SU-DHL-6 (cell line): Measurements from ENCODE around the gene TIMM44.

Source experiments
- H2AFZ ChIP-seq: fragments of 200-600 bp; sonication (generic); 2 replicates; pipeline ENCODE4 v1.6.1; 2014; ENCODE audit warnings: low read depth, mild to moderate bottlenecking, moderate library complexity, mixed read lengths, antibody characterized with exemption, low read length; ENCODE audit not compliant: severe bottlenecking
- H3F3A ChIP-seq: fragments of 200-600 bp; shearing (Covaris generic); 2 replicates; pipeline ENCODE4 v1.6.0; 2016; ENCODE audit warnings: antibody characterized with exemption, mild to moderate bottlenecking; ENCODE audit not compliant: insufficient read depth
- H3K27ac ChIP-seq: fragments of 200-600 bp; sonication (generic); 2 replicates; pipeline ENCODE4 v1.5.1; 2016; ENCODE audit warnings: low read depth, mild to moderate bottlenecking, low read length, moderate library complexity, mixed read lengths
- H3K27me3 ChIP-seq: fragments of 200-600 bp; sonication (generic), shearing (Covaris generic); 2 replicates; pipeline ENCODE4 v1.6.0; 2014; ENCODE audit warnings: mild to moderate bottlenecking, low read length
- H3K36me3 ChIP-seq: fragments of 200-600 bp; sonication (generic); 2 replicates; pipeline ENCODE4 v1.6.1; 2014; ENCODE audit warnings: mild to moderate bottlenecking, low read length, mixed read lengths
- H3K4me2 ChIP-seq: fragments of 300-600, 200-600 bp; shearing (Covaris generic), sonication (generic); 2 replicates; pipeline ENCODE4 v1.6.0; 2014; ENCODE audit warnings: low read length, low read depth, mild to moderate bottlenecking; ENCODE audit not compliant: poor library complexity, severe bottlenecking
- H3K4me3 ChIP-seq: fragments of 200-600 bp; sonication (generic); 2 replicates; pipeline ENCODE4 v1.5.1; 2014; ENCODE audit warnings: antibody characterized with exemption, low read length, mild to moderate bottlenecking, mixed read lengths; ENCODE audit not compliant: insufficient read depth, poor library complexity, severe bottlenecking
- H3K79me2 ChIP-seq: fragments of 200-600 bp; sonication (generic); 2 replicates; pipeline ENCODE4 v1.6.1; 2014; ENCODE audit warnings: mild to moderate bottlenecking, low read length, moderate library complexity; ENCODE audit not compliant: insufficient read depth
- H3K9ac ChIP-seq: fragments of 200-600 bp; sonication (generic); 2 replicates; pipeline ENCODE4 v1.7.0; 2014; ENCODE audit warnings: mild to moderate bottlenecking, low read length
- H3K9me2 ChIP-seq: fragments of 200-600 bp; sonication (generic); replicated peaks from 2 replicates; pipeline ENCODE4 v1.6.1; 2014; ENCODE audit warnings: low read length; ENCODE audit not compliant: insufficient read depth
- H3K9me3 ChIP-seq: fragments of 200-600 bp; sonication (generic); 2 replicates; pipeline ENCODE4 v1.6.1; 2014; ENCODE audit warnings: low read length, mixed read lengths; ENCODE audit not compliant: insufficient read depth
- H4K20me1 ChIP-seq: fragments of 200-600 bp; sonication (generic); 2 replicates; pipeline ENCODE4 v1.6.1; 2014; ENCODE audit warnings: low read depth, mild to moderate bottlenecking, antibody characterized with exemption, low read length, moderate library complexity, mixed read lengths
- EZH2phosphoT487 ChIP-seq: fragments of 200-600 bp; sonication (generic), shearing (Covaris generic); conservative IDR thresholded peaks from 2 replicates; pipeline ENCODE4 v1.6.1; 2018; ENCODE audit warnings: mild to moderate bottlenecking, antibody characterized with exemption, low read length, moderate library complexity, mixed read lengths
- TF ChIP-seq, protein P1 (sequence below): fragments of 200-600 bp; sonication (generic); IDR thresholded peaks from one replicate; pipeline ENCODE4 v1.5.1; 2017; ENCODE audit warnings: antibody characterized with exemption, mild to moderate bottlenecking, low read length, moderate library complexity; ENCODE audit not compliant: insufficient read depth, poor library complexity, severe bottlenecking

TIMM44 gene

DNA sequence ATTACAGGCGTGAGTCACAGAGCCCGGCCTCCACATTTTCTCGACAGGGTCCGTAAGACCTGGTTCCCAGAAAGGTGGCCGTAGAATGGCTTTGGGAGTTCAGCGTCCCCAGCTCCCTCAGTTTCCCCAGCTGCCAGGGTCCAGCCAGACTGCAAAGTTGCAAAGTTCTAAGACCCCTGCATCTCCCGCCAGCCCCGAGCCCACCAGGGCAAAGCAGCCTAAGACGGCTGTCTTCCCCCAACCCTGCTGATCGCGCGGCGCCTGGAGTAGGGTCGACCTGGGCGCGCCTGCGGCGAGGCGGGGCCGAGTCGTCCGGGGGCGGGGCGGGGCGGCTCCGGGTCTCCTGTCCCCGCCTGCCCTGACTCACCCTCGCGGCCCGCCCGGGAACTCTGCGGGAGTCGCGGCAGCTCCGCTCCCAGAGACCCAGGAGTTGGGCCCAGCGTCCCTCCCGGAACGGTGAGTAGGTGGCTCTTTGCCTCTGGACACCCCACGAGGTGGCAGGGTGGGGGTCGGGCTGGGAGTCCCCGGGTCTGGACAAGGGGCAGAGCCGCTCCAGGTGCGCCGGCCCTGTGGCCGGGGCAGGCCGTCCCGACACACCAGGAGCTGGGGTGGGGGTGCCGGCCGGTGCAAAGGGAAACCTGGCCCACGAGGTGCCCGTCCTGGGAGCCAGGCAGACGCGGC is 55.2 kb downstream of the TIMM44 start, which contains the start of gene LRRC8E:
LRRC8E (plus strand) TSS at position 366 of the 681 bp plus-strand sequence. CDS start 7,094 bp downstream, outside the sequence.
- H3K79me2 ChIP-seq, result no peaks in the 10 kb centered on the region
- no peaks in the 10 kb centered on the region for H3K27me3 ChIP-seq
- TF ChIP-seq, protein P1, sequence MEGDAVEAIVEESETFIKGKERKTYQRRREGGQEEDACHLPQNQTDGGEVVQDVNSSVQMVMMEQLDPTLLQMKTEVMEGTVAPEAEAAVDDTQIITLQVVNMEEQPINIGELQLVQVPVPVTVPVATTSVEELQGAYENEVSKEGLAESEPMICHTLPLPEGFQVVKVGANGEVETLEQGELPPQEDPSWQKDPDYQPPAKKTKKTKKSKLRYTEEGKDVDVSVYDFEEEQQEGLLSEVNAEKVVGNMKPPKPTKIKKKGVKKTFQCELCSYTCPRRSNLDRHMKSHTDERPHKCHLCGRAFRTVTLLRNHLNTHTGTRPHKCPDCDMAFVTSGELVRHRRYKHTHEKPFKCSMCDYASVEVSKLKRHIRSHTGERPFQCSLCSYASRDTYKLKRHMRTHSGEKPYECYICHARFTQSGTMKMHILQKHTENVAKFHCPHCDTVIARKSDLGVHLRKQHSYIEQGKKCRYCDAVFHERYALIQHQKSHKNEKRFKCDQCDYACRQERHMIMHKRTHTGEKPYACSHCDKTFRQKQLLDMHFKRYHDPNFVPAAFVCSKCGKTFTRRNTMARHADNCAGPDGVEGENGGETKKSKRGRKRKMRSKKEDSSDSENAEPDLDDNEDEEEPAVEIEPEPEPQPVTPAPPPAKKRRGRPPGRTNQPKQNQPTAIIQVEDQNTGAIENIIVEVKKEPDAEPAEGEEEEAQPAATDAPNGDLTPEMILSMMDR, result no peak
- no peak for TF ChIP-seq EZH2phosphoT487
- no peaks in the 10 kb centered on the region for H3F3A ChIP-seq
- H3K27ac ChIP-seq, result no peak within 1 kb of the TSS
- H3K9ac ChIP-seq, result no peak within 1 kb of the TSS
- no peaks in the 10 kb centered on the region for H3K9me3 ChIP-seq
- no peak within 1 kb of the TSS for H3K4me2 ChIP-seq
- H2AFZ ChIP-seq, result no peak within 1 kb of the TSS
- H4K20me1 ChIP-seq, result no peaks in the 10 kb centered on the region
- H3K4me3 ChIP-seq, result no peak within 1 kb of the TSS
- no peaks in the 10 kb centered on the region for H3K36me3 ChIP-seq
- H3K9me2 ChIP-seq, result no peaks in the 10 kb centered on the region

DNA sequence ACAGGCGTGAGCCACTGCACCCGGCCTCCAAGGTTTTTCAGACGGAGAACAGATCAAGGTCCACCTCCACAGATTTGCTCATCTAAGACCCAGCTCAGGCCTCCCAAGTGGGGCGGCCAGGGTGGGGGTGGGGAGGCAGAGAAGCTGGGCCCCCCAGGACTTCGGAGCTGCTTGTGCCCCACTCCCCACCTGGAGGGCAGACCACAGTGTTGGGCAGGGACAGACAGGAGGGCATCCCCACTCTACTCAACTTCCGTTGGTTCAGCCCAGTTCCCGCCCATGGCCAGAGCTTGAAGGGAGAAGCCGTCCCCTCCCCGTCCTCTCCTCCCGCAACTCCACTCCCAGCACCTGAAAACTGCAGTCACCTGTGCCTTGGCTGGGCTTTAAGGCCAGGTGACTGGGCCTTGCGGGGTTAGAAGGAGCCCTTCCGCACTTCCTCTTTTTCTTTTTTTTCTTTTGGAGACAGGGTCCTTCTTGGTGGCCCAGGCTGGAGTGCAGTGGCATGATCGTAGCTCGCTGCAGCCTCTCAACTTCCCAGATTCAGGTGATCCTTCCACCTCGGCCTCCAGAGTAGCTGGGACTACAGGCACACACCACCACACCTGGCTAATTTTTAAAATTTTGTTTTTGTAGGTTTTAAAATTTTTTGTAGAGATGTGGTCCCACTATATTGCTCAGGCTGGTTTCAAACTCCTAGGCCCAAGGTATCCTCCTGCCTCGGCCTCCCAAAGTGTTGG is 55.9 kb downstream of the TIMM44 start:
- Histone ChIP-seq H3K27me3 (no peaks in the 10 kb centered on the region), H3K4me2 (no peak overlapping the region)

DNA sequence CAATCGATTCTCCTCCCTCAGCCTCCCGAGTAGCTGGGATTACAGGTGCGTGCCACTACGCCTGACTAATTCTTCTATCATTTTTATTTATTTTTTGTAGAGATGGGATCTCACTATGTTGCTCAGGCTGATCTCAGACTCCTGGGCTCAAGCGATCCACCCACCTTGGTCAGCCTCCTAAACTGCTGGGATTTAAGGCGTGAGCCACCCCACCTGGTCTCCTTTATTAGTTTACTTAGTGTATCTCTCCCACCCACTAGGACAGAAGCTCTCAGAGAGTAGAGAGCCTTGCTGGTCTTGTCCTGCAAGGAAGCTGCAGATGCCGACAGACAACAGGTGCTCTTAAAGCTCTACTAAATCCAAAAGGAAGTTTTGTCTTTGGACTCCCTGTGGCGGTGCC is 57.6 kb downstream of the TIMM44 start:
- H3K9ac ChIP-seq, result no peak overlapping the region
- H3K27me3 ChIP-seq, result no peaks in the 10 kb centered on the region
- no peak overlapping the region for H3K4me2 ChIP-seq
- H3K79me2 ChIP-seq, result no peaks in the 10 kb centered on the region
- no peaks in the 10 kb centered on the region for H4K20me1 ChIP-seq
- no peaks in the 10 kb centered on the region for H3K36me3 ChIP-seq
- no peak overlapping the region for H3K4me3 ChIP-seq
- no peak overlapping the region for H2AFZ ChIP-seq
- no peaks in the 10 kb centered on the region for H3F3A ChIP-seq
- H3K27ac ChIP-seq, result no peak overlapping the region
- no peaks in the 10 kb centered on the region for H3K9me3 ChIP-seq
- TF ChIP-seq, protein P1, result no peak
- TF ChIP-seq EZH2phosphoT487, result no peak
- H3K9me2 ChIP-seq, result no peaks in the 10 kb centered on the region

More for the DNA sequence above, 55.9 kb downstream of the TIMM44 start:
- H3K36me3 ChIP-seq, result no peaks in the 10 kb centered on the region
- H3K4me3 ChIP-seq, result no peak overlapping the region
- no peaks in the 10 kb centered on the region for H4K20me1 ChIP-seq
- H3K27ac ChIP-seq, result no peak overlapping the region
- H2AFZ ChIP-seq, result no peak overlapping the region
- no peaks in the 10 kb centered on the region for H3K79me2 ChIP-seq
- no peaks in the 10 kb centered on the region for H3K9me2 ChIP-seq
- no peak overlapping the region for H3K9ac ChIP-seq
- H3K9me3 ChIP-seq, result no peaks in the 10 kb centered on the region
- no peak for TF ChIP-seq EZH2phosphoT487
- TF ChIP-seq, protein P1, result no peak
- H3F3A ChIP-seq, result no peaks in the 10 kb centered on the region
